ENCODE results near the gene HELLS. TPM values are rescaled to one million over a fixed set of nuclear protein-coding genes. Genes with fewer than 3 reads are reported as not detected.
A peak's percentile ranks its signal among the peaks of the same experiment; 100 is the strongest.

The HELLS gene
- total and polyA plus RNA-seq, 2 of the 8 experiments (the other 6 are each of a cell fraction or from before 2014, with no cell fraction given): 147 to 371 TPM

- Histone ChIP-seq H2BK120ac (replicated peaks; ENCODE audit: low read depth, low read length) (no peak overlapping the region), H3K4me2 (ENCODE audit: insufficient read depth in 1 of 2, low read depth in 2 of 2, low read length in 2 of 2) (no peak overlapping the region), H4K91ac (replicated peaks; ENCODE audit: insufficient read length, low read length) (no peak overlapping the region), H4K20me1 (replicated peaks in 1 of 2; ENCODE audit: control insufficient read depth in 1 of 2, insufficient read depth in 2 of 2, low read length in 2 of 2) (no peaks in the 10 kb centered on the region), H2BK15ac (ENCODE audit: low read length) (no peak overlapping the region), H3K79me2 (ENCODE audit: control insufficient read depth in 1 of 2, insufficient read depth in 2 of 2, low read length in 2 of 2) (no peaks in the 10 kb centered on the region), H2AK5ac (ENCODE audit: low read depth, low read length) (no peak overlapping the region), H3K18ac (ENCODE audit: extremely low read depth, low read length) (no peak overlapping the region), H3K4me1 (replicated peaks in 1 of 4; ENCODE audit: control insufficient read depth in 3 of 4, insufficient read depth in 4 of 4, low read length in 3 of 4) (no peaks in the 10 kb centered on the region), H3K79me1 (ENCODE audit: low read depth, low read length) (no peaks in the 10 kb centered on the region), H3K23ac (ENCODE audit: insufficient read length) (no peak overlapping the region), H3K23me2 (ENCODE audit: low read depth, low read length) (no peaks in the 10 kb centered on the region), H2BK5ac (ENCODE audit: low read depth, low read length) (no peak overlapping the region), H4K5ac (ENCODE audit: insufficient read length, low read depth, low read length) (no peak overlapping the region), H4K8ac (ENCODE audit: extremely low read depth, insufficient read depth, low read length) (no peak overlapping the region), H3K9ac (replicated peaks in 1 of 4; ENCODE audit: extremely low read depth in 1 of 4, low read depth in 3 of 4, low read length in 3 of 4) (no peak overlapping the region), H2BK12ac (ENCODE audit: low read depth, low read length) (no peak overlapping the region), H3K27ac (ENCODE audit: low read depth, low read length) (no peak overlapping the region), H3K27me3 (replicated peaks in 1 of 4; ENCODE audit: control insufficient read depth in 3 of 4, extremely low read depth in 1 of 4, insufficient read depth in 3 of 4, low read length in 3 of 4) (no peaks in the 10 kb centered on the region), H2AFZ (ENCODE audit: low read length) (peak overlapping the region; percentile 58; the same call in 1 of the 2 replicates), H2BK20ac (ENCODE audit: low read length) (no peak overlapping the region), H3K14ac (ENCODE audit: insufficient read length) (no peak overlapping the region), H3K4me3 (ENCODE audit: extremely low read depth in 1 of 4, insufficient read depth in 2 of 4, low read depth in 3 of 4, low read length in 4 of 4) (no peak overlapping the region), H3K56ac (replicated peaks; ENCODE audit: insufficient read length, low read depth, low read length) (no peak overlapping the region), H3K36me3 (ENCODE audit: control insufficient read depth in 2 of 4, insufficient read depth in 4 of 4, low read length in 3 of 4) (no peaks in the 10 kb centered on the region), H3K4ac (replicated peaks; ENCODE audit: insufficient read length, low read depth, low read length) (no peak overlapping the region), H3K9me3 (ENCODE audit: insufficient read depth in 2 of 2, low read depth in 1 of 2, low read length in 1 of 2) (peaks cover 4 to 9% of the 10 kb centered on the region in 2 experiments; a peak in 1 of 4 replicates)
- FAIRE-seq (no peak), DNase-seq (ENCODE audit: low read depth in 1 of 2, low spot score in 2 of 2) (peak in 1 of 2 experiments; percentile 13)
- TF ChIP-seq JUN (IDR thresholded peaks at IDR 0.05; ENCODE audit: low read depth, low read length) (no peak), BACH1 (IDR thresholded peaks at IDR 0.05; ENCODE audit: low read length) (no peak), RAD21 (IDR thresholded peaks at IDR 0.05 in 1 of 2, conservative IDR thresholded peaks at IDR 0.05 in 1 of 2; ENCODE audit: low read depth in 2 of 2, low read length in 2 of 2) (peak; percentile 31 to 52; a peak in 3 of 4 replicates), RFX5 (IDR thresholded peaks at IDR 0.05; ENCODE audit: borderline replicate concordance, low read depth, low read length) (no peak), PHF8 (conservative IDR thresholded peaks at IDR 0.05; ENCODE audit: low read depth, low read length) (no peak), CBX8 (IDR thresholded peaks at IDR 0.05; ENCODE audit: borderline replicate concordance, low read depth, low read length) (no peak)
- TF ChIP-seq, protein P1, sequence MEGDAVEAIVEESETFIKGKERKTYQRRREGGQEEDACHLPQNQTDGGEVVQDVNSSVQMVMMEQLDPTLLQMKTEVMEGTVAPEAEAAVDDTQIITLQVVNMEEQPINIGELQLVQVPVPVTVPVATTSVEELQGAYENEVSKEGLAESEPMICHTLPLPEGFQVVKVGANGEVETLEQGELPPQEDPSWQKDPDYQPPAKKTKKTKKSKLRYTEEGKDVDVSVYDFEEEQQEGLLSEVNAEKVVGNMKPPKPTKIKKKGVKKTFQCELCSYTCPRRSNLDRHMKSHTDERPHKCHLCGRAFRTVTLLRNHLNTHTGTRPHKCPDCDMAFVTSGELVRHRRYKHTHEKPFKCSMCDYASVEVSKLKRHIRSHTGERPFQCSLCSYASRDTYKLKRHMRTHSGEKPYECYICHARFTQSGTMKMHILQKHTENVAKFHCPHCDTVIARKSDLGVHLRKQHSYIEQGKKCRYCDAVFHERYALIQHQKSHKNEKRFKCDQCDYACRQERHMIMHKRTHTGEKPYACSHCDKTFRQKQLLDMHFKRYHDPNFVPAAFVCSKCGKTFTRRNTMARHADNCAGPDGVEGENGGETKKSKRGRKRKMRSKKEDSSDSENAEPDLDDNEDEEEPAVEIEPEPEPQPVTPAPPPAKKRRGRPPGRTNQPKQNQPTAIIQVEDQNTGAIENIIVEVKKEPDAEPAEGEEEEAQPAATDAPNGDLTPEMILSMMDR (IDR thresholded peaks at IDR 0.05; ENCODE audit: control extremely low read depth in 1 of 3, insufficient read depth in 1 of 3, low read depth in 1 of 3, low read length in 3 of 3): peak; percentile 42 to 45 (median 42)
- 90% methylated on average over 8 of the region's 8 CpGs; no CpG with 5 or more reads in 1 of the 2 experiments for WGBS, 2 experiments (ENCODE audit: extremely low coverage in 1 of 2, insufficient coverage in 1 of 2, insufficient read length in 1 of 2, insufficient replicate concordance in 2 of 2, low coverage in 1 of 2, low lambda C conversion rate in 2 of 2, missing lambda C conversion rate in 1 of 2)
- ChIA-PET POLR2A (ENCODE audit: partially characterized antibody) (interaction anchor here (0.7 to 2.0 kb wide), 5 partner anchors 11 to 164 kb away, joined by 3 to 5 read pairs (median 4); no protein-coding TSS in a partner anchor), CTCF (ENCODE audit: partially characterized antibody) (interaction anchor here (0.6 to 3.3 kb wide), 13 partner anchors 8 to 324 kb away, joined by 3 to 22 read pairs (median 4); no protein-coding TSS in a partner anchor)
Observed at GRCh38 chr10:94639902-94640301, 94.3 kb downstream of the HELLS start.

Data from H1 (cell line).